ENCODE measurements around the gene MIOS.

The MIOS gene

GRCh38 chr7:7566651-7567611 is at the start of gene MIOS:
Gene MIOS, plus strand, starts transcription at chr7:7566884. Its CDS starts 5,592 bp downstream, at chr7:7572476.
- peak in 1 of 2 experiments; percentile 27 for DNase-seq (ENCODE audit: low read depth in 2 of 2)

GRCh38 chr7:7517754-7518153 is 48.9 kb upstream of the MIOS start:
- no peak for DNase-seq (ENCODE audit: low read depth in 2 of 2)

DNA sequence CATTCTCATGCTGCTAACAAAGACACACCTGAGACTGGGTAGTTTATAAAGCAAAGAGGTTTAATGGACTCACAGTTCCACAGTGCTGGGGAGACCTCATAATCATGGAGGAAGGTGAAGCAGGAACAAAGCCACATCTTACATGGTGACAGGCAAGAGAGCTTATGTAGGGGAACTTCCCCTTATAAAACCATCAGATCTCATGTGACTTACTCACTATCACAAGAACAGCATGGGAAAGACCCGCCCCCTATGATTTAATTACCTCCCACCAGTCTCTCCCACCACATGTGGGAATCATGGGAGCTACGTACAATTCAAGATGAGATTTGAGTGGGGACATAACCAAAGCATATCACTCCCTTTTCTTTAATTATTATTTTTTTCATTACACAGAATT is 47.6 kb upstream of the MIOS start:
- DNase-seq (ENCODE audit: low read depth in 2 of 2), result no peak

- DNase-seq (ENCODE audit: low read depth in 2 of 2), result no peak
Observed at GRCh38 chr7:7519528-7519927, 47.2 kb upstream of the MIOS start.

DNA sequence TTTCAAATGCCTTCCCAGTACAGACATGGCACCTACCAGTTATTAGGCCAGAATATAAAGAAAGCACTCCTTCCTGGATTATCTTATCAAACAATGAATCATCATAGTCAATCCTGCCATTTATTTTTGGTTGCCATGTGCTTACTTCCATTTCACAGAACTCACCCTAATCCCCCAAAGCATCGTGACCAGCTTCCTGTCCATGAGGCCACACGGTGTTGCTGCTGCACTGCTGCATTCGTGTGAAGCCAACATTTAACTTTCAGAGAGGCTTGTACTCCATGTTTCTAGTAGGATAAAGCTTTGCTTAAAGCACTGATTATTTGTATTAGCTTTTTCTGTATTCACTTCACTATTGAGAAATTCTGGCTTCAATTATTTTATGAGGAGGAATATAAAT is 45.4 kb upstream of the MIOS start:
- DNase-seq (ENCODE audit: low read depth in 2 of 2), result no peak

- no peak for DNase-seq (ENCODE audit: low read depth in 2 of 2)
Observed at GRCh38 chr7:7522421-7522820, 44.3 kb upstream of the MIOS start.

DNA sequence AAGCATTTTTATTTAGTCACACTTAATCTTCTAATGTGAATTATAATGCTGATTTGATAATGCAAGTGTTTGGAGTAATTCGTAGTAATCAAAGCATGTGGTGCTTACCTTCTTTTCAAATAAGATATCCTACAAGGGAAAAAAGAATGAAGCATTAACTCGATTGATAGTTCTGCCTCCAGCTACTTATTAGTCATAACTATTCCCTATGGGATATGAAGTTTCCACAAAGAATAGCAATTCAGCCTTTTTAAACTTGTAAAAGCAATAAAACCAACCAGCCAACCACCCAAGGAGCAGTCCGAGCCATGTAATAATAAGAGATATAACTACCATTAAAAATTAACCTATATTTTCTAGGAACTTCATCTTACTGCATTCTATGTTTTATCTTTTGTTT is 42.6 kb upstream of the MIOS start:
- no peak for DNase-seq (ENCODE audit: low read depth in 2 of 2)

DNA sequence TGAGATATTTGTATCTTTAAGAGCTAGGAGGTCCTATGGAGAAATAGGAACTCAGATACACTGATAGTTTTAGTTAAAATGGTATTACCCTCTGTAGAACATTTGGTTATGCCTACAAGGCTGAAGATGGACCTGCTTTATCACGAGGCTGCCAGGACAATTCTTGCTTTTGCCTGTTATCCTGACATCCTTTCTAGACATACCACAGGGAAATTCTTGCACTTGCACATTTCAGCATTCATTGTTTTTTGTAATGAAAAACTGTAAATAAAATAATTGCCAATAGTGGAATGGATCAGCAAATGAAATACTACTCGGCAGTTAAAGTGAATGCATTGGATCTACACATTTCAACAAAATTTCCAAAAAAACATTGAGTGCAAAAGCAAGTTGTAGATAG is 40.7 kb upstream of the MIOS start:
- no peak for DNase-seq (ENCODE audit: low read depth in 2 of 2)

- DNase-seq (ENCODE audit: low read depth in 2 of 2), result no peak
Observed at GRCh38 chr7:7527047-7527446, 39.6 kb upstream of the MIOS start.

GRCh38 chr7:7529328-7529727 is 37.4 kb upstream of the MIOS start:
- no peak for DNase-seq (ENCODE audit: low read depth in 2 of 2)

- no peak for DNase-seq (ENCODE audit: low read depth in 2 of 2)
Observed at GRCh38 chr7:7533831-7534430, 32.8 kb upstream of the MIOS start.

GRCh38 chr7:7535691-7536090 is 31.0 kb upstream of the MIOS start, which contains the start of gene COL28A1:
Gene COL28A1, minus strand, starts transcription at chr7:7535873. Its CDS starts 2,998 bp downstream, at chr7:7532875.
- no peak for DNase-seq (ENCODE audit: low read depth in 2 of 2)

DNA sequence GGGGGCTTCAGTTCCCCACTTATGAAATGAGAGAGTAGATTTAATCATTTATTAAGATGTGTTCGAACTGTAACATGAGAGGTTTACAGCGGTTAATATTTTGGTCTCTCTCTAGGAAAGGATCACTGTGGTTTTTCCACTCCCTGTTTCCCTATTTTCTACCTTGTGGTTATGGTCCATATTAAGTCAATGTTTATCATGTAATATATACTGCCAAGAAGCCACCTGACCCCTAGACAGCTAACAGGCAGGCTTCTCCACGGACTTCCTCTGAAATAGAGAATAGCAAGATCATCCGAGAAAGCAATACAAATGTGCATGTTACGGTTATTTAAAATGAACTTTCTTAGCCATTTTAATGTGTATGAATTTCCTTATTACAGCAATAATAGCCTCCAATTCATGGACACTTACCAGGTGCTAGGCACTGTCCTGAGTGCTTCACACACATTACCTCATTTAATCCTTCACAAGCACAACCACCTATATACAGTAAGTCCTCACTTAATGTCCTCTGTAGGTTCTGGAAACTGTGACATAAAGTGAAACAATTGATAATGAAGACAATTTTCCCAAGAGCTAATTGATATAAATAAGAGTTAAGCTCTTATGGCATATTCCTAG is 30.2 kb upstream of the MIOS start:
- DNase-seq (ENCODE audit: low read depth in 2 of 2), result no peak

DNA sequence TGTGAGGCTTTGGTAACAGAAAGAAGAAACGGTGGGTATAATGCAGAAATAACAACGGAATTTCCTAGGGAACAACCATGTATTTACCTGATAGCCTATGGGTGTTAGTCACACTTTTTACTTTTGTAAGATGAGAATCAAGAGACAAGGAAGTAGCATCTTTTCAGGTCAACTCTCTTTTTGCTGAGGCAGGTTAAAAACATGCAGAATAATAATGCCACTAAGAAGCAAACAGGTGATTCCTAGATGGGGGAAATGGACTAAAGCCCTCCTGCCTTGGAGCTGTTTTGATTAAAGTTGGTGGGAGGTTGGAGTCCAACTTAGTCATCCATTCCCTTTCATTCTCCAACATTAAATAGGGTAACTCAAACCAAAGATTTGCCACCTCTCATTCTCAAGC is 29.0 kb upstream of the MIOS start:
- DNase-seq (ENCODE audit: low read depth in 2 of 2), result no peak

DNA sequence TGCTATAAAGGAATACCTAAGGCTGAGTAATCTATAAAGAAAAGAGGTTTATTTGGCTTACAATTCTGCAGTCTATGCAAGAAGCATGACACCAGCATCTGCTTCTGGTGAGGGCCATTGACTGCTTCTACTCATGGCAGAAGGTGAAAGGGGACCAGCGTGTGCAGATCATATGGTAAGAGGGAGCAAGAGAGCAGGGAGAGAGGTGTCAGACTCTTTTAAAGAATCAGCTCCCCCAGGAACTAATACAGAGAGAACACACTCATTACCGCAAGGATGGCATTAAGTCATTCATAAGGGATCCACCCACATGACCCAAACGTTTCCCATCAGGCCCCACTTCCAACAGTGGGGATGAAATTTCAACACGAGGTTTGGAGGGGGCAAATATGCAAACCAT is 27.5 kb upstream of the MIOS start:
- no peak for DNase-seq (ENCODE audit: low read depth in 2 of 2)

DNA sequence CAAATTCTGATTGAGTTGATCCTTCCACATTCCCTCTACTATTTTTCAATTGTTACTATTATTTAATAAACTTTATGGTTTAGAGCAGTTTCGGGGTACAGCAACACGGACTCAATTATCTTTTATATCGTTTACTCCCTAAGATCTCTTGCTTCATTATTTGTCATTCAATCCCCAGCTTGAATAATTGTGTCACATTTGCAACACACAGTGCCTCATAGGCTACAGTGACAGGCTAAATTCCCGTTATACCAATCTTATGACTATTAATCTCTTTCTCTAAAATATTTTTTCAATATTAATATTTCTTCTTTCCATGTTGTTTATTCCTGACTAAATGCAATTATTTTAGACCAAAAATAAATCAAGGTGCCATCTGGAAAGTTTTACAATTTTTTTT is 27.0 kb upstream of the MIOS start:
- DNase-seq (ENCODE audit: low read depth in 2 of 2), result no peak

GRCh38 chr7:7542251-7542835 is 24.3 kb upstream of the MIOS start:
- no peak for DNase-seq (ENCODE audit: low read depth in 2 of 2)

DNA sequence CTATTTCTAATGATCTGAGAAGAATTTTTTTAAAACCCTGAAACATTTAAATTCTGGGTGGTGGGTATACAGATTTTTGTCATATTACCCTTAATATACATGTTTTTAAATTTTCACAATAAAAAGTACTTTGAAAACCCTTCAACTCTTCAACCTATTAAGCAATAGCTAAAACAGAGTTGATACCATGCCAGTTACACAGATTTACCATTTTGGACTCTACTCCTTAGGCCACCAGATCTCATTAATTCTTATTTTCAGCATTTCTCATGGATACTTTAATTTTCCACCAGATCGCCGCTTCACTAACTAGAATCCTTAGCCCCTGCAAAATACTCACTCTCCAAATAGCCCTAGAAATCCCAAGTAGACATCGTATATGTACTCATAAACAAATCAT is 18.3 kb upstream of the MIOS start:
- DNase-seq (ENCODE audit: low read depth in 2 of 2), result no peak

DNA sequence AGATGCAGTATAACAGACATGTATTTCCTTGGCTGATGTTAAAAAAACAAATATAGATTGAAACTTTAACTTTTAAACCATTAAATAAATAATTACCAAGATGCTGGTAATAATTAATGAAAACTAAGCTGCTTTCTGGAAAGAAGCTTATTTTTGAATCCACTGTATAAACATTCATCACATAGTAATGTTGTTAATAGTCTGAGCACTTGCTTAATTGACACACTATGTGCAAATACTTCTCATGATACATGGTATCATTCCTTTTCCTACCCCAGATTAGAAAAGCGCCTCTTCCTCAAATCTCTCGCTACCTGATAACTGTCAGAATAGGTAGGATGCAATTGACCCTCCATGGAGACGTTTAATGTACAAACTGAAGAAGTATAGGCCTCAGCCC is 16.0 kb upstream of the MIOS start:
- no peak for DNase-seq (ENCODE audit: low read depth in 2 of 2)

DNA sequence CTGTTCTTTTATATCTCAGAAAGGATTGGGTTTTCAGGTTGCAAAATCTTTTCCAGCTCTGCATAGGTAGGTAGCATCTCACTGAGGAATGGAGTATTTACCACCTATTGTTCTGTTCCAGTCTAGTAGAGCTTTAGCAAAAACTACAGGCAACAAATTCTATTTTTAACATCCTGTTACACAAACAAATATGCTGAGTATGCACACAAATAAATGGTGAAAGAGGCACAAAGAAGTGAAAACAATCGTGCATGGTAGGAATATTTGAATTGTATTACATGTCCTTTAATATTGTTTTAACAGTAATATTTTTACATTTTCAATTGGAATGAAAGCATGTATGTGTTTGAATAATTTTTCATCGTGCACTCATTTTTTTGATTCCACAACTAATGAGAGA is 14.5 kb upstream of the MIOS start:
- DNase-seq (ENCODE audit: low read depth in 2 of 2), result no peak

DNA sequence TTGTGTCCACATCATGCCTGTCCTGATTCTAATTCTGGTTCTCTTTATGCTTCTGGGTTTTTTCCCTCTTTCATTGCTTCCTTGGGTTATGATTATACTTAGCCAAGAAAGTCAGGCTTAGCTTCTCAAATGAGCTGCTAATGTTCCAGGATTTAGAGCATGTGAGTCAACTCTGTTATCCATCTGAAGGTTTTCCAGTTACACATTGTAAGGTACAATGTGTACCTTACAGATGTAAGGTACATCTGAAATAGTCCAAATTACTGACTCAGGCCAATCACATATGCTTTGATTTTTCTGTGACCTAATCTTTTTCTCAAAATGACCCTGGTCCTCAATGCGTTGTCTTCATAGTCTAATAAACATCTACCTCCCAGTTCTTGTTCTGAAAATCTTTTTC is 13.3 kb upstream of the MIOS start:
- no peak for DNase-seq (ENCODE audit: low read depth in 2 of 2)

- DNase-seq (ENCODE audit: low read depth in 2 of 2), result peak; percentile 37
Observed at GRCh38 chr7:7554021-7554432, 12.7 kb upstream of the MIOS start.

All from fibroblast of skin of left biceps (primary cell).